Stimulated activated CD4-positive, alpha-beta T cell treated with anti-CD3 and anti-CD28 coated beads, Interleukin-4, amount 100 ng/mL, for 4 hours (primary cell): Measurements from ENCODE around the gene CCDC34.

Experiments used
- DNase-seq, 2 experiments: peaks; one replicate each; pipeline ENCODE4 v3.0.0-alpha.2; 2020

Gene CCDC34

GRCh38 chr11:27319072-27319471 is 43.9 kb downstream of the CCDC34 start:
- DNase-seq, result no peak

- no peak for DNase-seq
These were observed 45.3 kb downstream of the CCDC34 start for GRCh38 chr11:27317751-27318150.

GRCh38 chr11:27315836-27316235 is 47.2 kb downstream of the CCDC34 start:
- no peak for DNase-seq

GRCh38 chr11:27313157-27313821 is 49.7 kb downstream of the CCDC34 start:
- DNase-seq, result no peak

GRCh38 chr11:27312110-27312509 is 50.9 kb downstream of the CCDC34 start:
- DNase-seq, result no peak

GRCh38 chr11:27310707-27311106 is 52.3 kb downstream of the CCDC34 start:
- DNase-seq, result no peak

- no peak for DNase-seq
These were observed 52.8 kb downstream of the CCDC34 start for GRCh38 chr11:27310182-27310581.

- DNase-seq, result no peak
These were observed 54.0 kb downstream of the CCDC34 start for GRCh38 chr11:27309046-27309445.

- no peak for DNase-seq
These were observed 55.8 kb downstream of the CCDC34 start for GRCh38 chr11:27307232-27307631.

- DNase-seq, result no peak
These were observed 57.3 kb downstream of the CCDC34 start for GRCh38 chr11:27305751-27306150.

- no peak for DNase-seq
These were observed 58.5 kb downstream of the CCDC34 start for GRCh38 chr11:27304514-27304913.

GRCh38 chr11:27303903-27304302 is 59.1 kb downstream of the CCDC34 start:
- no peak for DNase-seq

- DNase-seq, result no peak
These were observed 62.0 kb downstream of the CCDC34 start for GRCh38 chr11:27300974-27301373.

GRCh38 chr11:27297616-27298015 is 65.4 kb downstream of the CCDC34 start:
- no peak for DNase-seq

- no peak for DNase-seq
These were observed 66.5 kb downstream of the CCDC34 start for GRCh38 chr11:27296497-27296896.

GRCh38 chr11:27295928-27296327 is 67.1 kb downstream of the CCDC34 start:
- no peak for DNase-seq

- no peak for DNase-seq
These were observed 68.4 kb downstream of the CCDC34 start for GRCh38 chr11:27294654-27295053.

- no peak for DNase-seq
These were observed 69.2 kb downstream of the CCDC34 start for GRCh38 chr11:27293515-27294417.

GRCh38 chr11:27292637-27293010 is 70.4 kb downstream of the CCDC34 start:
- DNase-seq, result no peak

- no peak for DNase-seq
These were observed 70.9 kb downstream of the CCDC34 start for GRCh38 chr11:27291954-27292636.

- no peak for DNase-seq
These were observed 71.6 kb downstream of the CCDC34 start for GRCh38 chr11:27291302-27291889.

GRCh38 chr11:27290261-27291050 is 72.6 kb downstream of the CCDC34 start:
- DNase-seq, result no peak
